H9 (cell line): Measurements from ENCODE around the gene DCXR. TPM values are rescaled to one million over a fixed set of nuclear protein-coding genes. Genes with fewer than 3 reads are reported as not detected.

Experiments
- DNase-seq: peaks from one replicate; pipeline ENCODE4 v3.0.0-alpha.2; 2017
- H2AFZ ChIP-seq: one replicate; pipeline ENCODE4 v1.6.1; 2013; ENCODE audit warnings: mild to moderate bottlenecking, low read length, control low read depth, moderate library complexity
- H2AK5ac ChIP-seq: 2 replicates; pipeline ENCODE4 v1.6.1; 2013; ENCODE audit warnings: low read length, control low read depth, mixed read lengths; ENCODE audit not compliant: insufficient read length
- H2BK120ac ChIP-seq: one replicate; pipeline ENCODE4 v1.6.1; 2013; ENCODE audit warnings: low read depth, mild to moderate bottlenecking, low read length, control low read depth, inconsistent platforms; ENCODE audit not compliant: poor library complexity, severe bottlenecking
- H2BK12ac ChIP-seq: 2 replicates; pipeline ENCODE4 v1.6.1; 2013; ENCODE audit warnings: low read length, control low read depth, mixed read lengths, low read depth; ENCODE audit not compliant: insufficient read length
- H2BK15ac ChIP-seq: 2 replicates; pipeline ENCODE4 v1.6.1; 2013; ENCODE audit warnings: low read depth, low read length, control low read depth
- H2BK20ac ChIP-seq: one replicate; pipeline ENCODE4 v1.6.1; 2013; ENCODE audit warnings: low read depth, mild to moderate bottlenecking, low read length, control low read depth, inconsistent platforms; ENCODE audit not compliant: poor library complexity, severe bottlenecking
- H2BK5ac ChIP-seq: 2 replicates; pipeline ENCODE4 v1.6.1; 2013; ENCODE audit warnings: low read length, control low read depth, mixed read lengths; ENCODE audit not compliant: insufficient read length
- H3K14ac ChIP-seq: 2 replicates; pipeline ENCODE4 v1.6.1; 2013; ENCODE audit warnings: low read length, control low read depth; ENCODE audit not compliant: insufficient read depth
- H3K18ac ChIP-seq: 2 replicates; pipeline ENCODE4 v1.6.1; 2013; ENCODE audit warnings: low read depth, mild to moderate bottlenecking, mixed read lengths, low read length, control low read depth; ENCODE audit not compliant: insufficient read length
- H3K23ac ChIP-seq: 2 replicates; pipeline ENCODE4 v1.6.1; 2013; ENCODE audit warnings: low read length, control low read depth, mixed read lengths, low read depth; ENCODE audit not compliant: insufficient read length
- H3K23me2 ChIP-seq: 2 replicates; pipeline ENCODE4 v1.6.1; 2013; ENCODE audit warnings: low read depth, mild to moderate bottlenecking, mixed read lengths, low read length, control low read depth; ENCODE audit not compliant: insufficient read length, poor library complexity, severe bottlenecking
- H3K27ac ChIP-seq: 2 replicates; pipeline ENCODE4 v1.5.1; 2013; ENCODE audit warnings: low read length, control low read depth, mixed read lengths, low read depth; ENCODE audit not compliant: insufficient read length
- H3K27me3 ChIP-seq: 2 replicates; pipeline ENCODE4 v1.6.1; 2013; ENCODE audit warnings: low read length, control low read depth, inconsistent platforms; ENCODE audit not compliant: insufficient read depth
- H3K4ac ChIP-seq: 2 replicates; pipeline ENCODE4 v1.6.1; 2013; ENCODE audit warnings: low read depth, mild to moderate bottlenecking, control low read depth, inconsistent platforms, low read length, moderate library complexity
- H3K4me1 ChIP-seq: 2 replicates; pipeline ENCODE4 v1.6.1; 2013; ENCODE audit warnings: low read length, control low read depth, inconsistent platforms; ENCODE audit not compliant: insufficient read depth
- H3K4me2 ChIP-seq: 2 replicates; pipeline ENCODE4 v1.6.1; 2013; ENCODE audit warnings: low read length, control low read depth, mixed read lengths; ENCODE audit not compliant: insufficient read length, insufficient read depth
- H3K56ac ChIP-seq: 2 replicates; pipeline ENCODE4 v1.6.1; 2013; ENCODE audit warnings: low read depth, mild to moderate bottlenecking, mixed read lengths, low read length, control low read depth; ENCODE audit not compliant: insufficient read length
- H3K79me1 ChIP-seq: 2 replicates; pipeline ENCODE4 v1.6.1; 2013; ENCODE audit warnings: low read depth, mild to moderate bottlenecking, moderate library complexity, low read length, control low read depth, inconsistent platforms; ENCODE audit not compliant: insufficient read depth, poor library complexity, severe bottlenecking
- H3K79me2 ChIP-seq: 2 replicates; pipeline ENCODE4 v1.6.1; 2013; ENCODE audit warnings: low read length, control low read depth, inconsistent platforms; ENCODE audit not compliant: insufficient read depth
- H3K9ac ChIP-seq: 2 replicates; pipeline ENCODE4 v1.6.1; 2013; ENCODE audit warnings: low read length, control low read depth, mixed read lengths; ENCODE audit not compliant: insufficient read length; ENCODE audit errors: extremely low read depth
- H3K9me3 ChIP-seq: one replicate; pipeline ENCODE4 v1.6.1; 2013; ENCODE audit warnings: low read depth, low read length, inconsistent platforms; ENCODE audit not compliant: control insufficient read depth
- H3T11ph ChIP-seq: one replicate; pipeline ENCODE4 v1.6.1; 2013; ENCODE audit warnings: mild to moderate bottlenecking, low read length, control low read depth, inconsistent platforms
- H4K20me1 ChIP-seq: one replicate; pipeline ENCODE4 v1.6.1; 2013; ENCODE audit not compliant: control insufficient read depth, insufficient read length, insufficient read depth
- H4K5ac ChIP-seq: 2 replicates; pipeline ENCODE4 v1.6.1; 2013; ENCODE audit warnings: low read depth, mild to moderate bottlenecking, mixed read lengths, low read length, control low read depth; ENCODE audit not compliant: insufficient read length
- H4K8ac ChIP-seq: replicated peaks from 2 replicates; pipeline ENCODE4 v1.6.1; 2013; ENCODE audit warnings: low read length, control low read depth, mixed read lengths, low read depth; ENCODE audit not compliant: insufficient read length
- H4K91ac ChIP-seq: 2 replicates; pipeline ENCODE4 v1.6.1; 2013; ENCODE audit warnings: low read depth, mild to moderate bottlenecking, moderate library complexity, mixed read lengths, low read length, control low read depth; ENCODE audit not compliant: insufficient read length
- H3K27ac Mint-ChIP-seq, 3 experiments: 2 replicates in 2 of 3; 3 replicates in 1 of 3; pipeline ENCODE4 v1.8.0; 2020 to 2021; ENCODE audit warnings: mixed read lengths in 3 of 3, mild to moderate bottlenecking in 1 of 3, moderate library complexity in 1 of 3
- H3K27me3 Mint-ChIP-seq: 2 replicates; pipeline ENCODE4 v1.8.0; 2021; ENCODE audit warnings: low read depth, mild to moderate bottlenecking, moderate library complexity, mixed read lengths
- H3K36me3 Mint-ChIP-seq, 3 experiments: 2 replicates in 2 of 3; 3 replicates in 1 of 3; pipeline ENCODE4 v1.8.0; 2020 to 2021; ENCODE audit warnings: low read depth in 3 of 3, mixed read lengths in 3 of 3; ENCODE audit not compliant: insufficient read depth in 1 of 3
- H3K4me1 Mint-ChIP-seq, 2 experiments: 2 replicates each; pipeline ENCODE4 v1.8.0; 2020; ENCODE audit warnings: mixed read lengths in 2 of 2
- H3K4me3 Mint-ChIP-seq, 2 experiments: 2 replicates in 1 of 2; 3 replicates in 1 of 2; pipeline ENCODE4 v1.8.0; 2020 to 2021; ENCODE audit warnings: mild to moderate bottlenecking in 2 of 2, mixed read lengths in 2 of 2, moderate library complexity in 1 of 2
- H3K9me3 Mint-ChIP-seq, 2 experiments: 2 replicates in 1 of 2; 3 replicates in 1 of 2; pipeline ENCODE4 v1.8.0; 2020; ENCODE audit warnings: mild to moderate bottlenecking in 2 of 2, mixed read lengths in 2 of 2, moderate library complexity in 1 of 2
- CTCF ChIP-seq: fragments of 200-600 bp; sonication (generic); conservative IDR thresholded peaks from 3 replicates; pipeline ENCODE4 v1.8.0; 2021; ENCODE audit warnings: antibody characterized with exemption, mild to moderate bottlenecking
- WGBS: extraction: QIAGEN DNeasy Blood & Tissue Kit; methylation state at CpG from one replicate; pipeline ENCODE4 v1.1.7; 2013; ENCODE audit warnings: missing lambda C conversion rate, low lambda C conversion rate, mixed read lengths; ENCODE audit not compliant: insufficient read length; ENCODE audit errors: extremely low coverage; 5-methylcytosine and 5-hydroxymethylcytosine counted together
- total RNA-seq: library from RNA; stranded (reverse); gene quantifications from 2 replicates; pipeline ENCODE4 v1.2.1, GENCODE V29; 2021

Gene DCXR
- total RNA-seq, 1 experiment from 2014 or later, result 93.6 TPM

DNA sequence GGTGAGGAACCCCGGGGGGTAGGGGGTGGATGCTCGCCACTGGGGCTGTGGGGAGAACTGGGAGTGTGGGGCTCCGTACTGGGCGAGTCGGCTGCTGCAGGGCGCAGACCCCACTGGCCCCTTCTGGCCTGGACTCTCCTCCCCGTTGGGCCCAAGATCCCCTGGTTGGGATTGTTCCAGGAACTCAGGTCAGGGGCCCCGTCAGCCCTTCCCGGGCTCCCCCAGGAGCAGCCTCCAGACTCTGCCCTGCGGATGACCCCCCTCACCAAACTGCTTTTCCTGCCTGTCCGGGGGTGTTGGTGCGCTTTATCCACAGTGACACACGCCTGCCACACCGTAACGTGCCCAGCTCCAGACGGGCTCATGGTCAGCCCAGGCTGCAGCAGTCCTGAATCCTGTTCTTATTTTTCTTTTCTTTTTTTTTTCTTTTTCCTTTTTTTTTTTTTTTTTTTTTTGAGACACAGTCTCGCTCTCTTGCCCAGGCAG lies 35.9 kb downstream of the DCXR start:
- no peak overlapping the region for H2BK5ac ChIP-seq
- H3K56ac ChIP-seq, result no peak overlapping the region
- no peaks in the 10 kb centered on the region for H3K79me2 ChIP-seq
- no peak overlapping the region for H4K8ac ChIP-seq
- H3K23me2 ChIP-seq, result no peaks in the 10 kb centered on the region
- H3K18ac ChIP-seq, result no peak overlapping the region
- DNase-seq, result no peak
- no peak overlapping the region for H4K91ac ChIP-seq
- no peak overlapping the region; a peak in 1 of 7 replicates for H3K27ac Mint-ChIP-seq
- H3K27me3 Mint-ChIP-seq, result no peaks in the 10 kb centered on the region
- peaks cover 0 to 8% (median 7%) of the 10 kb centered on the region in 3 experiments; a peak in 6 of 7 replicates for H3K36me3 Mint-ChIP-seq
- no peak overlapping the region for H3K23ac ChIP-seq
- no peaks in the 10 kb centered on the region for H3K4me1 ChIP-seq
- H3K4ac ChIP-seq, result no peak overlapping the region
- H3T11ph ChIP-seq, result no peak overlapping the region
- no peak overlapping the region for H3K27ac ChIP-seq
- no peaks in the 10 kb centered on the region for H3K79me1 ChIP-seq
- H3K4me3 Mint-ChIP-seq, result no peak overlapping the region
- no peaks in the 10 kb centered on the region for H3K9me3 ChIP-seq
- H2BK20ac ChIP-seq, result no peak overlapping the region
- H4K20me1 ChIP-seq, result no peaks in the 10 kb centered on the region
- no peak for TF ChIP-seq CTCF
- H2BK12ac ChIP-seq, result no peak overlapping the region
- H3K27me3 ChIP-seq, result no peaks in the 10 kb centered on the region
- no peak overlapping the region for H3K14ac ChIP-seq
- no peak overlapping the region for H2BK120ac ChIP-seq
- H3K4me2 ChIP-seq, result no peak overlapping the region
- no peak overlapping the region for H4K5ac ChIP-seq
- H3K4me1 Mint-ChIP-seq, result no peaks in the 10 kb centered on the region
- no peak overlapping the region for H2AK5ac ChIP-seq
- H3K9ac ChIP-seq, result no peak overlapping the region
- no peak overlapping the region for H2AFZ ChIP-seq
- no peaks in the 10 kb centered on the region for H3K9me3 Mint-ChIP-seq
- H2BK15ac ChIP-seq, result no peak overlapping the region
- WGBS, result no CpG with 5 or more reads among the region's 17 CpGs
